Activated CD8-positive, alpha-beta T cell treated with anti-CD3 and anti-CD28 coated beads for 36 hours (primary cell): ENCODE data around the gene ANKRD13B. TPM values are rescaled to one million over a fixed set of nuclear protein-coding genes. Genes with fewer than 3 reads are reported as not detected.

Experiments used
- ATAC-seq: fragments of 200-7000 bp; cut with Tn5 transposase; one replicate; pipeline ENCODE4 v1.10.0; 2021; ENCODE audit warnings: mild to moderate bottlenecking, moderate library complexity
- CTCF ChIA-PET: fragments of 350-600 bp; sonication (Branson Sonifier 250); formaldehyde crosslinking; loops from one replicate; lab custom pipeline; 2021; ENCODE audit warnings: antibody characterized with exemption; lab: Charles Lee
- POLR2A ChIA-PET: fragments of 350-600 bp; sonication (Branson Sonifier 250); formaldehyde crosslinking; loops from one replicate; lab custom pipeline; 2021; ENCODE audit warnings: antibody characterized with exemption; lab: Charles Lee
- DNase-seq: peaks from one replicate; pipeline ENCODE4 v3.0.0-alpha.2; 2020
- H3K27ac Mint-ChIP-seq: one replicate; pipeline ENCODE4 v1.8.0; 2021; ENCODE audit warnings: mild to moderate bottlenecking, mixed read lengths
- H3K27me3 Mint-ChIP-seq: one replicate; pipeline ENCODE4 v1.8.0; 2021; ENCODE audit warnings: mixed read lengths
- H3K36me3 Mint-ChIP-seq: one replicate; pipeline ENCODE4 v1.8.0; 2021; ENCODE audit warnings: low read depth, mixed read lengths
- H3K4me1 Mint-ChIP-seq: one replicate; pipeline ENCODE4 v1.8.0; 2021; ENCODE audit warnings: low read depth, mixed read lengths
- H3K4me3 Mint-ChIP-seq: one replicate; pipeline ENCODE4 v1.8.0; 2021; ENCODE audit warnings: mild to moderate bottlenecking, moderate library complexity, mixed read lengths
- H3K9me3 Mint-ChIP-seq: one replicate; pipeline ENCODE4 v1.8.0; 2021; ENCODE audit warnings: mixed read lengths
- CTCF ChIP-seq: fragments of 200-600 bp; IDR thresholded peaks from one replicate; pipeline ENCODE4 v1.8.0; 2022; ENCODE audit warnings: antibody characterized with exemption, mild to moderate bottlenecking
- intact Hi-C: fragments of 100-400 bp; cut with micrococcal nuclease; formaldehyde crosslinking; loops from one replicate; pipeline ENCODE4 v1.10.0; 2022
- total RNA-seq, 2 experiments: library from RNA; stranded (reverse); gene quantifications; one replicate each; pipeline ENCODE4 v1.2.3, GENCODE V29; 2021

ANKRD13B gene
- total RNA-seq, 2 experiments from 2014 or later: 22.8 to 22.9 TPM

GRCh38 chr17:29617125-29617480 lies 24.2 kb downstream of the ANKRD13B start:
- intact Hi-C loops: loop anchor here (5.0 kb wide), 1 partner anchor 35 kb away; no protein-coding TSS in a partner anchor
- Mint-ChIP-seq H3K27ac (peak overlapping the region; percentile 88), H3K4me1 (peaks cover 40% of the 10 kb centered on the region), H3K27me3 (peaks cover 2% of the 10 kb centered on the region), H3K9me3 (no peaks in the 10 kb centered on the region), H3K36me3 (no peaks in the 10 kb centered on the region), H3K4me3 (peak overlapping the region; percentile 84)
- ATAC-seq: peak; percentile 77
- ChIA-PET POLR2A (interaction anchor here (1.0 to 4.2 kb wide), 27 partner anchors 10 to 469 kb away, joined by 3 to 32 read pairs (median 6); partner anchors contain the start of genes ABHD15, ANKRD13B and TP53I13), CTCF (interaction anchor here (0.6 to 8.5 kb wide), 40 partner anchors 8 to 876 kb away, joined by 3 to 172 read pairs (median 6); partner anchors contain the start of genes ABHD15, ANKRD13B, GIT1 and SSH2)
- DNase-seq: peak; percentile 97
- peak; percentile 66 for TF ChIP-seq CTCF

GRCh38 chr17:29617481-29618271 lies 24.7 kb downstream of the ANKRD13B start:
- peaks cover 41% of the 10 kb centered on the region for H3K4me1 Mint-ChIP-seq
- CTCF ChIA-PET: interaction anchor here (0.6 to 8.5 kb wide), 46 partner anchors 9 to 940 kb away, joined by 3 to 172 read pairs (median 5); partner anchors contain the start of genes ABHD15, ANKRD13B, GIT1 and SSH2
- peak; percentile 92 for DNase-seq
- POLR2A ChIA-PET: interaction anchor here (0.7 to 4.2 kb wide), 28 partner anchors 9 to 469 kb away, joined by 3 to 32 read pairs (median 5); partner anchors contain the start of genes ABHD15, ANKRD13B and TP53I13
- peak; percentile 38 for TF ChIP-seq CTCF
- H3K27ac Mint-ChIP-seq: peak overlapping the region; percentile 88
- H3K36me3 Mint-ChIP-seq: no peaks in the 10 kb centered on the region
- intact Hi-C loops: loop anchor here (5.0 kb wide), 1 partner anchor 35 kb away; no protein-coding TSS in a partner anchor
- no peaks in the 10 kb centered on the region for H3K9me3 Mint-ChIP-seq
- peak; percentile 34 for ATAC-seq
- H3K27me3 Mint-ChIP-seq: peaks cover 2% of the 10 kb centered on the region
- H3K4me3 Mint-ChIP-seq: peak overlapping the region; percentile 84

- CTCF ChIA-PET: interaction anchor here (0.7 to 8.5 kb wide), 32 partner anchors 8 to 455 kb away, joined by 3 to 172 read pairs (median 6); partner anchors contain the start of genes ABHD15, ANKRD13B, GIT1 and SSH2
- DNase-seq (no peak), ATAC-seq (no peak)
- no peak for TF ChIP-seq CTCF
- POLR2A ChIA-PET: interaction anchor here (1.2 to 4.2 kb wide), 18 partner anchors 8 to 326 kb away, joined by 3 to 32 read pairs (median 6); partner anchors contain the start of genes ABHD15 and ANKRD13B
- intact Hi-C loops: loop anchor here (5.0 kb wide), 1 partner anchor 36 kb away; no protein-coding TSS in a partner anchor
- Mint-ChIP-seq H3K27me3 (peaks cover 2% of the 10 kb centered on the region), H3K27ac (no peak overlapping the region), H3K9me3 (no peaks in the 10 kb centered on the region), H3K36me3 (no peaks in the 10 kb centered on the region), H3K4me3 (peak overlapping the region; percentile 84), H3K4me1 (peaks cover 47% of the 10 kb centered on the region)
Observed at GRCh38 chr17:29618272-29619065, 25.5 kb downstream of the ANKRD13B start.

GRCh38 chr17:29619251-29619650 lies 26.3 kb downstream of the ANKRD13B start:
- Mint-ChIP-seq H3K4me3 (no peak overlapping the region), H3K36me3 (no peaks in the 10 kb centered on the region), H3K4me1 (peaks cover 51% of the 10 kb centered on the region), H3K9me3 (no peaks in the 10 kb centered on the region), H3K27ac (no peak overlapping the region), H3K27me3 (peaks cover 2% of the 10 kb centered on the region)
- DNase-seq (peak; percentile 57), ATAC-seq (no peak)
- TF ChIP-seq CTCF: peak; percentile 39
- CTCF ChIA-PET: interaction anchor here (1.5 to 8.5 kb wide), 7 partner anchors 19 to 312 kb away, joined by 4 to 172 read pairs (median 41); partner anchors contain the start of genes ABHD15, GIT1 and TP53I13
- POLR2A ChIA-PET: interaction anchor here (1.6 kb wide), 1 partner anchor 45 kb away, joined by 4 read pairs; no protein-coding TSS in a partner anchor
- intact Hi-C loops: loop anchor here (5.0 kb wide), 1 partner anchor 37 kb away; no protein-coding TSS in a partner anchor
